HepG2 (cell line): Measurements from ENCODE around the gene LYZ. TPM values are rescaled to one million over a fixed set of nuclear protein-coding genes. Genes with fewer than 3 reads are reported as not detected.

Source experiments
- ADNP ChIP-seq: sonication (generic); formaldehyde crosslinking; IDR thresholded peaks from 2 replicates; pipeline ENCODE4 v1.4.0; 2020; ENCODE audit warnings: missing genetic modification reagents
- CCAR2 ChIP-seq: fragments of 200-400 bp; formaldehyde crosslinking; optimal IDR thresholded peaks from 2 replicates; pipeline ENCODE3; 2018; ENCODE audit warnings: low read depth, mild to moderate bottlenecking, low read length, moderate library complexity
- CREM ChIP-seq, 2 experiments: sonication (generic) in 1 of 2; formaldehyde crosslinking in 1 of 2; IDR thresholded peaks; 2 replicates each; pipeline versions ENCODE4 v1.4.0 to v1.6.1; 2016 to 2020; ENCODE audit warnings: antibody characterized with exemption in 1 of 2, mild to moderate bottlenecking in 1 of 2, missing genetic modification reagents in 1 of 2
- DNMT1 ChIP-seq: sonication (generic); formaldehyde crosslinking; IDR thresholded peaks from 2 replicates; pipeline ENCODE4 v1.5.1; 2020; ENCODE audit warnings: mild to moderate bottlenecking, missing genetic modification reagents
- FOXA3 ChIP-seq: IDR thresholded peaks from 2 replicates; pipeline ENCODE4 v1.6.1; 2016; ENCODE audit warnings: missing genetic modification reagents, missing compliant biosample characterization
- GABPA ChIP-seq, 2 experiments: IDR thresholded peaks; 2 replicates each; pipeline ENCODE4 v1.6.1; 2011 to 2016; ENCODE audit warnings: low read depth in 2 of 2, low read length in 1 of 2, missing biosample characterization in 1 of 2, missing genetic modification characterization in 1 of 2
- GATAD2A ChIP-seq: IDR thresholded peaks from 2 replicates; pipeline ENCODE4 v1.6.1; 2016
- HNF4A ChIP-seq: sonication (generic); formaldehyde crosslinking; IDR thresholded peaks from 2 replicates; pipeline ENCODE4 v1.4.0; 2020; ENCODE audit warnings: missing genetic modification reagents
- JUND ChIP-seq: sonication (generic); formaldehyde crosslinking; IDR thresholded peaks from 2 replicates; pipeline ENCODE4 v1.8.0; 2022; ENCODE audit warnings: mild to moderate bottlenecking, missing genetic modification reagents
- MEIS2 ChIP-seq: sonication (generic); formaldehyde crosslinking; IDR thresholded peaks from 2 replicates; pipeline ENCODE4 v1.9.0; 2021; ENCODE audit warnings: mild to moderate bottlenecking, missing genetic modification reagents
- PTBP1 ChIP-seq: fragments of 200-400 bp; formaldehyde crosslinking; IDR thresholded peaks from 2 replicates; pipeline ENCODE4 v1.6.1; 2018; ENCODE audit warnings: low read length, low read depth; ENCODE audit not compliant: poor library complexity, severe bottlenecking
- RCOR2 ChIP-seq: IDR thresholded peaks from 2 replicates; pipeline ENCODE4 v1.6.1; 2016; ENCODE audit warnings: missing biosample characterization, missing genetic modification reagents
- SIX1 ChIP-seq: sonication (generic); formaldehyde crosslinking; IDR thresholded peaks from 2 replicates; pipeline ENCODE4 v1.4.0; 2020; ENCODE audit warnings: missing genetic modification reagents, borderline replicate concordance
- TCF12 ChIP-seq, 2 experiments: fragments of 450-650 bp in 1 of 2; sonication (generic) in 1 of 2; formaldehyde crosslinking in 1 of 2; IDR thresholded peaks; 2 replicates each; pipeline versions ENCODE4 v1.6.1 to v1.8.0; 2017 to 2022; ENCODE audit warnings: antibody characterized with exemption in 1 of 2, mild to moderate bottlenecking in 1 of 2, missing genetic modification reagents in 1 of 2, moderate library complexity in 1 of 2
- ZFP37 ChIP-seq: sonication (generic); formaldehyde crosslinking; IDR thresholded peaks from 2 replicates; pipeline ENCODE4 v1.4.0; 2020; ENCODE audit warnings: missing genetic modification reagents, borderline replicate concordance
- ZFYVE20 ChIP-seq: sonication (generic); formaldehyde crosslinking; IDR thresholded peaks from 2 replicates; pipeline ENCODE4 v1.8.0; 2023; ENCODE audit warnings: low read depth, mild to moderate bottlenecking, moderate library complexity, missing genetic modification reagents, borderline replicate concordance
- ZNF207 ChIP-seq: fragments of 450-650 bp; IDR thresholded peaks from 2 replicates; pipeline ENCODE4 v1.6.1; 2016; ENCODE audit warnings: antibody characterized with exemption, borderline replicate concordance
- ZNF460 ChIP-seq: sonication (generic); formaldehyde crosslinking; IDR thresholded peaks from 2 replicates; pipeline ENCODE4 v1.5.1; 2020; ENCODE audit warnings: missing genetic modification reagents, mild to moderate bottlenecking, borderline replicate concordance
- polyA plus RNA-seq, 8 experiments: library from polyadenylated mRNA; depleted of rRNA in 3 of 8; stranded (reverse) in 7 of 8; unstranded in 1 of 8; fragments of >200 nt; fragmentation: Illumina TruSeq in 4 of 8; extraction: Trizol in 4 of 8; gene quantifications; 2 replicates each; pipeline versions ENCODE4 v1.2.1 to v1.2.3, GENCODE V29; 2011 to 2016; ENCODE audit warnings: low read depth in 4 of 8, missing spikeins in 1 of 8, mixed read lengths in 1 of 8; ENCODE audit not compliant: insufficient read depth in 1 of 8
- total RNA-seq, 5 experiments: library from RNA; depleted of rRNA; stranded (reverse); fragments of >200 nt; fragmentation: Illumina TruSeq; extraction: Trizol; gene quantifications; 2 replicates each; pipeline ENCODE4 v1.2.3, GENCODE V29; 2016; ENCODE audit warnings: low read depth in 1 of 5
- TF ChIP-seq, protein P1 (sequence below): IDR thresholded peaks from 2 replicates; pipeline ENCODE4 v1.6.1; 2016; ENCODE audit warnings: mild to moderate bottlenecking
- TF ChIP-seq, protein P2 (sequence below): sonication (generic); formaldehyde crosslinking; IDR thresholded peaks from 2 replicates; pipeline ENCODE4 v1.4.0; 2020; ENCODE audit warnings: missing genetic modification reagents, mild to moderate bottlenecking, borderline replicate concordance
- TF ChIP-seq, protein P3 (sequence below): IDR thresholded peaks from 2 replicates; pipeline ENCODE4 v1.6.1; 2018; ENCODE audit warnings: missing genetic modification reagents
- TF ChIP-seq, protein P4 (sequence below): sonication (generic); formaldehyde crosslinking; IDR thresholded peaks from 2 replicates; pipeline ENCODE4 v1.9.0; 2021; ENCODE audit warnings: missing genetic modification reagents, borderline replicate concordance
- TF ChIP-seq, protein P5 (sequence below): sonication (generic); formaldehyde crosslinking; IDR thresholded peaks from 2 replicates; pipeline ENCODE4 v1.4.0; 2020; ENCODE audit warnings: missing genetic modification reagents

The LYZ gene
- total and polyA plus RNA-seq, 2 of the 13 experiments (the other 11 are each of a cell fraction or from before 2014, with no cell fraction given): 1,788 to 2,054 TPM

DNA sequence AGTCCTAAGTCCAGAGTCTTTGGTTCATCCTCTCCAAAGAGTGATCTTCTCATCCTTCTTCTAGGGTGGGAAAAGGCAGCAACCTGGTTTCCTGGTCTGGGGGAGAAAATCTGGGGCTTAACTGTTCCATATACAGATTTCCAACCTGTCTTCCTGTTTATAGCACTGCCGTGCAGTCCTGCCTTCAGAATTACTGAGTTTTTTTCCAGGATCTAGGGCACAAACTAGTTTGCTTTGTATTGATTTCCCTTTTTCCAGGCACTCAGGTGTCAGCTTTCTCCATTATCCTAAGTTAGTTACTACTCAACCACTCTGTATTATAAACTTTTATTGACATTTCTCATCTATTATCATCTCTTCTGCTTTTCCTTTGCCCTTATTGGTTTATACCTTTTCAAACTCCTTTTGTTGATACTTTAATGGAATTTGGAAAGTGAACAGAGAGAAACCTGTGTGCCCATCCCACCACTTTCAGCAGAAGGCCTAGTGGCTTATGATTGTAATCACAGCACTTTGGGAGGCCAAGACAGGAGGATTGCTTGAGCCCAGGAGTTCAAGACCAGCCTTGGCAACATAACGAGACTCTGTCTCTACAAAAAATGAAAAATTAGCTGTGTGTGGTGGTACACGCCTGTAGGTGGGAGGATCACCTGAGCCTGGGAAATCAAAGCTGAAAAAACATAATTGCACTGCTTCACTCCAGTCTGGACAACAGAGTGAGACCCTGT is 4.1 kb upstream of the LYZ start (continued):
- TF ChIP-seq, protein P1, sequence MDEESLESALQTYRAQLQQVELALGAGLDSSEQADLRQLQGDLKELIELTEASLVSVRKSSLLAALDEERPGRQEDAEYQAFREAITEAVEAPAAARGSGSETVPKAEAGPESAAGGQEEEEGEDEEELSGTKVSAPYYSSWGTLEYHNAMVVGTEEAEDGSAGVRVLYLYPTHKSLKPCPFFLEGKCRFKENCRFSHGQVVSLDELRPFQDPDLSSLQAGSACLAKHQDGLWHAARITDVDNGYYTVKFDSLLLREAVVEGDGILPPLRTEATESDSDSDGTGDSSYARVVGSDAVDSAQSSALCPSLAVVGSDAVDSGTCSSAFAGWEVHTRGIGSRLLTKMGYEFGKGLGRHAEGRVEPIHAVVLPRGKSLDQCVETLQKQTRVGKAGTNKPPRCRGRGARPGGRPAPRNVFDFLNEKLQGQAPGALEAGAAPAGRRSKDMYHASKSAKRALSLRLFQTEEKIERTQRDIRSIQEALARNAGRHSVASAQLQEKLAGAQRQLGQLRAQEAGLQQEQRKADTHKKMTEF (CRISPR knock-in tag): 0 out of 2 replicates have a peak, but pooled peaks have one; percentile 25
- TF ChIP-seq ZFP37 (CRISPR knock-in tag): no peak
- TF ChIP-seq ZNF207: no peak
- TF ChIP-seq ADNP: peak; percentile 78; the same call in 1 of the 2 replicates
- no peak for TF ChIP-seq ZFYVE20 (CRISPR knock-in tag)
- TF ChIP-seq RCOR2: 0 out of 2 replicates have a peak, but pooled peaks have one; percentile 52
- TF ChIP-seq GABPA (IDR thresholded peaks at IDR 0.05; ENCODE audit: low read depth, low read length): no peak
- peak; percentile 16; the same call in 1 of the 2 replicates for TF ChIP-seq GABPA (CRISPR knock-in tag; IDR thresholded peaks at IDR 0.05; ENCODE audit: low read depth)
- TF ChIP-seq, protein P2, sequence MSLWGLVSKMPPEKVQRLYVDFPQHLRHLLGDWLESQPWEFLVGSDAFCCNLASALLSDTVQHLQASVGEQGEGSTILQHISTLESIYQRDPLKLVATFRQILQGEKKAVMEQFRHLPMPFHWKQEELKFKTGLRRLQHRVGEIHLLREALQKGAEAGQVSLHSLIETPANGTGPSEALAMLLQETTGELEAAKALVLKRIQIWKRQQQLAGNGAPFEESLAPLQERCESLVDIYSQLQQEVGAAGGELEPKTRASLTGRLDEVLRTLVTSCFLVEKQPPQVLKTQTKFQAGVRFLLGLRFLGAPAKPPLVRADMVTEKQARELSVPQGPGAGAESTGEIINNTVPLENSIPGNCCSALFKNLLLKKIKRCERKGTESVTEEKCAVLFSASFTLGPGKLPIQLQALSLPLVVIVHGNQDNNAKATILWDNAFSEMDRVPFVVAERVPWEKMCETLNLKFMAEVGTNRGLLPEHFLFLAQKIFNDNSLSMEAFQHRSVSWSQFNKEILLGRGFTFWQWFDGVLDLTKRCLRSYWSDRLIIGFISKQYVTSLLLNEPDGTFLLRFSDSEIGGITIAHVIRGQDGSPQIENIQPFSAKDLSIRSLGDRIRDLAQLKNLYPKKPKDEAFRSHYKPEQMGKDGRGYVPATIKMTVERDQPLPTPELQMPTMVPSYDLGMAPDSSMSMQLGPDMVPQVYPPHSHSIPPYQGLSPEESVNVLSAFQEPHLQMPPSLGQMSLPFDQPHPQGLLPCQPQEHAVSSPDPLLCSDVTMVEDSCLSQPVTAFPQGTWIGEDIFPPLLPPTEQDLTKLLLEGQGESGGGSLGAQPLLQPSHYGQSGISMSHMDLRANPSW (CRISPR knock-in tag): no peak
- no peak for TF ChIP-seq PTBP1
- no peak for TF ChIP-seq CREM (IDR thresholded peaks at IDR 0.05)
- TF ChIP-seq CREM (CRISPR knock-in tag; IDR thresholded peaks at IDR 0.05): no peak
- TF ChIP-seq, protein P3, sequence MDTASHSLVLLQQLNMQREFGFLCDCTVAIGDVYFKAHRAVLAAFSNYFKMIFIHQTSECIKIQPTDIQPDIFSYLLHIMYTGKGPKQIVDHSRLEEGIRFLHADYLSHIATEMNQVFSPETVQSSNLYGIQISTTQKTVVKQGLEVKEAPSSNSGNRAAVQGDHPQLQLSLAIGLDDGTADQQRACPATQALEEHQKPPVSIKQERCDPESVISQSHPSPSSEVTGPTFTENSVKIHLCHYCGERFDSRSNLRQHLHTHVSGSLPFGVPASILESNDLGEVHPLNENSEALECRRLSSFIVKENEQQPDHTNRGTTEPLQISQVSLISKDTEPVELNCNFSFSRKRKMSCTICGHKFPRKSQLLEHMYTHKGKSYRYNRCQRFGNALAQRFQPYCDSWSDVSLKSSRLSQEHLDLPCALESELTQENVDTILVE: no peak
- TF ChIP-seq JUND (CRISPR knock-in tag): no peak
- TF ChIP-seq, protein P4, sequence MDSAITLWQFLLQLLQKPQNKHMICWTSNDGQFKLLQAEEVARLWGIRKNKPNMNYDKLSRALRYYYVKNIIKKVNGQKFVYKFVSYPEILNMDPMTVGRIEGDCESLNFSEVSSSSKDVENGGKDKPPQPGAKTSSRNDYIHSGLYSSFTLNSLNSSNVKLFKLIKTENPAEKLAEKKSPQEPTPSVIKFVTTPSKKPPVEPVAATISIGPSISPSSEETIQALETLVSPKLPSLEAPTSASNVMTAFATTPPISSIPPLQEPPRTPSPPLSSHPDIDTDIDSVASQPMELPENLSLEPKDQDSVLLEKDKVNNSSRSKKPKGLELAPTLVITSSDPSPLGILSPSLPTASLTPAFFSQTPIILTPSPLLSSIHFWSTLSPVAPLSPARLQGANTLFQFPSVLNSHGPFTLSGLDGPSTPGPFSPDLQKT: no peak
- TF ChIP-seq MEIS2 (CRISPR knock-in tag): no peak
- no peak for TF ChIP-seq DNMT1
- peak; percentile 76; the same call in 1 of the 2 replicates for TF ChIP-seq SIX1 (CRISPR knock-in tag)
- TF ChIP-seq TCF12 (IDR thresholded peaks at IDR 0.05): no peak
- TF ChIP-seq TCF12 (CRISPR knock-in tag; IDR thresholded peaks at IDR 0.05): no peak
- TF ChIP-seq GATAD2A: peak; percentile 17; the same call in 1 of the 2 replicates
- TF ChIP-seq HNF4A (CRISPR knock-in tag): no peak
- TF ChIP-seq FOXA3 (CRISPR knock-in tag): peak; percentile 8; the same call in 1 of the 2 replicates
- TF ChIP-seq, protein P5, sequence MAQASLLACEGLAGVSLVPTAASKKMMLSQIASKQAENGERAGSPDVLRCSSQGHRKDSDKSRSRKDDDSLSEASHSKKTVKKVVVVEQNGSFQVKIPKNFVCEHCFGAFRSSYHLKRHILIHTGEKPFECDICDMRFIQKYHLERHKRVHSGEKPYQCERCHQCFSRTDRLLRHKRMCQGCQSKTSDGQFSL (CRISPR knock-in tag): no peak
- no peak for TF ChIP-seq ZNF460 (CRISPR knock-in tag)
- no peak for TF ChIP-seq CCAR2
